Measurements from ENCODE around the gene KRTAP10-1.

- TF ChIP-seq SP1 (IDR thresholded peaks at IDR 0.05) (no peak), HDGF (IDR thresholded peaks at IDR 0.05; ENCODE audit: borderline replicate concordance) (no peak), ZNF384 (IDR thresholded peaks at IDR 0.05) (no peak), BHLHE40 (IDR thresholded peaks at IDR 0.05; ENCODE audit: borderline replicate concordance) (no peak), ELF4 (IDR thresholded peaks at IDR 0.05) (no peak), FOXM1 (IDR thresholded peaks at IDR 0.05; ENCODE audit: borderline replicate concordance) (no peak)
These were observed 18.7 kb upstream of the KRTAP10-1 start, which contains the start of gene KRTAP10-3 for GRCh38 chr21:44558695-44559094.

Data from HEK293T (cell line).